ENCODE data around the gene SLC35F3.

Gene SLC35F3

GRCh38 chr1:234272656-234273312, 368.3 kb downstream of the SLC35F3 start:
- TF ChIP-seq POLR2A (IDR thresholded peaks at IDR 0.05; ENCODE audit: low read depth, low read length), result no peak
- no peak for TF ChIP-seq POLR2AphosphoS5 (IDR thresholded peaks at IDR 0.05; ENCODE audit: low read depth, low read length)
- TF ChIP-seq TAF1 (IDR thresholded peaks at IDR 0.05; ENCODE audit: borderline replicate concordance, low read depth, low read length), result no peak
- FAIRE-seq (no peak), DNase-seq (ENCODE audit: insufficient read length) (no peak)

GRCh38 chr1:234273981-234274380, 369.5 kb downstream of the SLC35F3 start:
- no peak for FAIRE-seq
- TF ChIP-seq TAF1 (IDR thresholded peaks at IDR 0.05; ENCODE audit: borderline replicate concordance, low read depth, low read length) (no peak), POLR2A (IDR thresholded peaks at IDR 0.05; ENCODE audit: low read depth, low read length) (no peak), POLR2AphosphoS5 (IDR thresholded peaks at IDR 0.05; ENCODE audit: low read depth, low read length) (no peak)
- no peak for DNase-seq (ENCODE audit: insufficient read length)

DNA sequence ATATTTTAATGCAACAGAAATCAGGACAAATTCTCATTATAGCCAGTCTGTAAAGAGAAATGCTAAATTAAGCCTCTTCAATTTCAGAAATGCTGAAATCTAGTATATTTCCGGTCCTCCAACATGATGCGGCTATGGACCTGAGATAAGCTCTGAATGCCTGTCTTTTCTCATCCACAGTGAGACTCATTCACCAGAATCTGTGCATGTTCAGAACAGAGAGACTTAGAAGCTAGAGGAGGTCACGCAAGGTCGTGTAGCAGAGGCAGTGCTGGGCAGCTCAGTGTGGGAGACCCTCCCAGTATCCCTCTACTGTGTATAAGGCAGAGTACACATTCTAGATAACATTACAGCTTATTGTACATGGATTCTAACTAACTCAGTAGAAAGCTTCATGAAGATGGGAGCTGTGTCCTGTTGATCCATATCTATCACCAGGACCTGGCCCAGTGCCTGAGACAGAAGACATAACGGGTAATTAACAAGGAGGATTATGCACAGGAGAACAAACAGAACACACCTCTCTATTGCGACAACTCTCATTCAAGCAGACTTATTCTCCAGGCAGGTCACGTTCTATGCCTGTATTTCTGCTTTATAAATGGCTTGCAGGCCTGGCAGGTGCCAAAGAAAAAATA, 371.8 kb downstream of the SLC35F3 start:
- FAIRE-seq (no peak), DNase-seq (ENCODE audit: insufficient read length) (no peak)
- TF ChIP-seq POLR2A (IDR thresholded peaks at IDR 0.05; ENCODE audit: low read depth, low read length), result no peak
- no peak for TF ChIP-seq POLR2AphosphoS5 (IDR thresholded peaks at IDR 0.05; ENCODE audit: low read depth, low read length)
- TF ChIP-seq TAF1 (IDR thresholded peaks at IDR 0.05; ENCODE audit: borderline replicate concordance, low read depth, low read length), result no peak

DNA sequence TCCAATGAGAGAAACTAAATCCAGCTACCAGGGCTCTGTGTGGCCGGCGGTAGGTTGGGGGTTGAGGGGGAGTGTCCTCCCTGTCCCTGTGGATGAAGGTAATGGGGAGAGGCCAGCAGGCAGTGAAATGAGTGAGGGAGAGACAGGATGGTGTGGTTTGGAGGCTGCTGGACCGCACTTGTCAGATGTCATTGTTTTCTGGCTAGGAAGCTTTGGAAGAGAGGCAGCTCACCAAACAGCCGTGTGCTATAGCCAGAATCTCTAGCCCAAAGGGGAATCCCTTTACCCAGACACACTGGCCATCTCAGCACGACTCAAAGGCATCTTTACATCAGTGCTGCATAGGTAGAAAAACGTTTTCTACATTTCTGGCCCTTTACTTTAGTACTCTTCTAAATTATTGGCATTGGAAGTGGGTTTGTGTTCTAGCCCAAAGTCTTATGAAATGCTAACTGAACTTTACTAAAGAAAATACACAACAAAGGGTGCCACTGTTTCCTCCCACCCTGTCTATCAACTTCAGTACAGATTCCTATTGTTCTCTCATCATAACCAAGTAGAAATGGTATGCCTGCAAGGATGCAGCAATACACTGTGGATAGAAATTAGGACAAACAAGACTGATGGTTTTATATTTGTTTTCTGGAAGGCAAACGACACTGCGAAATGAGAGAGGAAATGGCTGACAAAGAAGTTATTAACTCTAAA, 372.8 kb downstream of the SLC35F3 start:
- TF ChIP-seq POLR2AphosphoS5 (IDR thresholded peaks at IDR 0.05; ENCODE audit: low read depth, low read length) (no peak), TAF1 (IDR thresholded peaks at IDR 0.05; ENCODE audit: borderline replicate concordance, low read depth, low read length) (no peak), POLR2A (IDR thresholded peaks at IDR 0.05; ENCODE audit: low read depth, low read length) (no peak)
- no peak for DNase-seq (ENCODE audit: insufficient read length)
- no peak for FAIRE-seq

GRCh38 chr1:234279021-234279420, 374.5 kb downstream of the SLC35F3 start:
- no peak for FAIRE-seq
- no peak for TF ChIP-seq POLR2AphosphoS5 (IDR thresholded peaks at IDR 0.05; ENCODE audit: low read depth, low read length)
- TF ChIP-seq TAF1 (IDR thresholded peaks at IDR 0.05; ENCODE audit: borderline replicate concordance, low read depth, low read length), result no peak
- no peak for TF ChIP-seq POLR2A (IDR thresholded peaks at IDR 0.05; ENCODE audit: low read depth, low read length)

DNA sequence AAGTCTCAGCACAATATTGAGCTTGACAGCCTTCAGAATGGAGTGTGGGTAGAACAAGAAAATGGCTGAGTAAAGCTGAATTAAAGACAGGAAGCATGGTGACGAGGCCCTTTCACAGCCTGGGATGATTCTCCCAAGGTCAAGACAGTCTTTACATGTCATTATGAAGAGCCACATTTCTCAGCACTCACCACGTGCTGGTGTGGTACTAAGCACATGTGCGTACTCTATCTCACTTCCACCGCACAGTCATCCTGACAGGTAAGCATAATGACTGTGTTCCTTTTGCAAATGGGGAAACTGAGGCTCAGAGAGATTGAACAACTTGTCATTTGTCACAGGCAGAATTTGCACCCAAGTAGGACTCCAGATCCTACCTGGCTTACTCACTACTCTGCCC, 376.0 kb downstream of the SLC35F3 start:
- no peak for DNase-seq (ENCODE audit: insufficient read length)
- FAIRE-seq, result no peak
- TF ChIP-seq POLR2AphosphoS5 (IDR thresholded peaks at IDR 0.05; ENCODE audit: low read depth, low read length) (no peak), TAF1 (IDR thresholded peaks at IDR 0.05; ENCODE audit: borderline replicate concordance, low read depth, low read length) (no peak), POLR2A (IDR thresholded peaks at IDR 0.05; ENCODE audit: low read depth, low read length) (no peak)

More at GRCh38 chr1:234279021-234279420, 374.5 kb downstream of the SLC35F3 start:
- DNase-seq (ENCODE audit: insufficient read length), result no peak

DNA sequence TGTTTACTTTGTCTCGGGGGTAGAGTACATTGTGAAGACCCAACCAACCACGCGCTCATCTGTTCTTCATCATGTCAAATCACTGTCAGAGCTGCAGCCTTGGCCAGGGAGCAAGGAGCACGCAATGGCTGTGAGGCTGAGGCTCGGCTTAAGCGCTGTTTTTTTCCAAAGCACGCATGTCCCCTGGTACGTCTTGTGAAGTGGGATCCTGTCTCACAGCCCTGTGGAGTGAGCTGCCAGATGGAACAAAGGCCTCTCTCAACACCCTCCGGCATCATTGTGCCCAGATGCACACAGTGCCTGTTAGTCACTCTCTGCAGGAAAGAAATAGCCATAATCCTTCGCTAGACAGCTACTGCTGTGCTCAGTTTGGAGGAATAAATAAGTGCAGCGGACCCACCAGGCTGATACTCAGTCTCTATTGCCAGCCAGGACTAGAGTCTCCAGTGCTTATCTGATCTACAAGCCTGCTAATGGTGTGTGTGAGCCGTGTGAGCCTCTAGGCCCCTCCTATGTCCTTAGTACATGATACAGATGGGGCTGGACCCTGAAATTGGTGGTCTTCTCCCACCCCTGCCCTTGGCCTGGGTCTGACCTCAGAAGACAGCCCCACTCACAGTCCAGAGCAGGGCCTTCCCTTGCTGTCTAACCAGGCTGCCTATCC, 377.5 kb downstream of the SLC35F3 start:
- DNase-seq (ENCODE audit: insufficient read length), result no peak
- FAIRE-seq, result no peak

DNA sequence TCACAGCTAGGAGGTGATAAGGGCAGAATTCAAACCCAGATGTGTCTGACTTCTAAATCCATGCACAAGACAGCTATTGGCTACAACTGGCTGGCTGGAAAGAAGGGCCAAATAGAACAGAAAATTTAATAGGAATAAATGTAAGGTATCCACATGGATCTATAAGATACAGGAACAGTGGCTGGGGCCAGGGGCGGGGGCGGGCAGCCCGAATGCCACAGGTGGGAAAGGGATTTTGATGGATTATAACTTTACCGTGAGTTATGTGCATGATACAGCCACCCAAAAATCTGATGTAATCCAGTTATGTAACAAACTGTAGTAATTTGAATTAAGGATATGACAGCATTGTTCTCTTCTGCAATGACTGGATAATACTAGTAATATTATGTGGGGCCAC, 381.7 kb downstream of the SLC35F3 start:
- FAIRE-seq (no peak), DNase-seq (ENCODE audit: insufficient read length) (no peak)
- TF ChIP-seq POLR2AphosphoS5 (IDR thresholded peaks at IDR 0.05; ENCODE audit: low read depth, low read length) (no peak), TAF1 (IDR thresholded peaks at IDR 0.05; ENCODE audit: borderline replicate concordance, low read depth, low read length) (no peak), POLR2A (IDR thresholded peaks at IDR 0.05; ENCODE audit: low read depth, low read length) (no peak)

More for the DNA sequence above, 377.5 kb downstream of the SLC35F3 start:
- TF ChIP-seq POLR2A (IDR thresholded peaks at IDR 0.05; ENCODE audit: low read depth, low read length) (no peak), TAF1 (IDR thresholded peaks at IDR 0.05; ENCODE audit: borderline replicate concordance, low read depth, low read length) (no peak), POLR2AphosphoS5 (IDR thresholded peaks at IDR 0.05; ENCODE audit: low read depth, low read length) (no peak)

- FAIRE-seq (no peak), DNase-seq (ENCODE audit: insufficient read length) (no peak)
- TF ChIP-seq POLR2AphosphoS5 (IDR thresholded peaks at IDR 0.05; ENCODE audit: low read depth, low read length) (no peak), TAF1 (IDR thresholded peaks at IDR 0.05; ENCODE audit: borderline replicate concordance, low read depth, low read length) (no peak), POLR2A (IDR thresholded peaks at IDR 0.05; ENCODE audit: low read depth, low read length) (no peak)
Measured at GRCh38 chr1:234288946-234289345, 384.5 kb downstream of the SLC35F3 start.

GRCh38 chr1:234289538-234290305, 385.2 kb downstream of the SLC35F3 start:
- TF ChIP-seq TAF1 (IDR thresholded peaks at IDR 0.05; ENCODE audit: borderline replicate concordance, low read depth, low read length), result no peak
- no peak for TF ChIP-seq POLR2AphosphoS5 (IDR thresholded peaks at IDR 0.05; ENCODE audit: low read depth, low read length)
- FAIRE-seq (no peak), DNase-seq (ENCODE audit: insufficient read length) (no peak)

- no peak for TF ChIP-seq POLR2AphosphoS5 (IDR thresholded peaks at IDR 0.05; ENCODE audit: low read depth, low read length)
- FAIRE-seq (no peak), DNase-seq (ENCODE audit: insufficient read length) (no peak)
Measured at GRCh38 chr1:234292011-234292410, 387.5 kb downstream of the SLC35F3 start.
